GM18907 (cell line): ENCODE data around the gene RNASE8.

Source experiments
- ATAC-seq: cut with Tn5 transposase; IDR thresholded peaks from one replicate; pipeline ENCODE4 v1.9.1; 2021; ENCODE audit warnings: mild to moderate bottlenecking, moderate library complexity; ENCODE audit not compliant: unreplicated experiment

Gene RNASE8

GRCh38 chr14:21090194-21090939 is 32.7 kb downstream of the RNASE8 start:
- no peak for ATAC-seq

- no peak for ATAC-seq
Observed at GRCh38 chr14:21090940-21091663, 33.5 kb downstream of the RNASE8 start.

- ATAC-seq = no peak
Observed at GRCh38 chr14:21091821-21092272, 34.2 kb downstream of the RNASE8 start.

GRCh38 chr14:21092273-21093011 is 34.8 kb downstream of the RNASE8 start:
- peak; percentile 87 for ATAC-seq

GRCh38 chr14:21093018-21093417 is 35.4 kb downstream of the RNASE8 start:
- ATAC-seq = no peak

- ATAC-seq = no peak
Observed at GRCh38 chr14:21093769-21094681, 36.4 kb downstream of the RNASE8 start.

GRCh38 chr14:21095430-21096205 is 38.0 kb downstream of the RNASE8 start:
- no peak for ATAC-seq

GRCh38 chr14:21096438-21096837 is 38.8 kb downstream of the RNASE8 start:
- ATAC-seq = no peak

GRCh38 chr14:21096978-21097635 is 39.5 kb downstream of the RNASE8 start:
- no peak for ATAC-seq

GRCh38 chr14:21097636-21098075 is 40.0 kb downstream of the RNASE8 start:
- ATAC-seq = no peak

GRCh38 chr14:21098076-21098891 is 40.7 kb downstream of the RNASE8 start, which contains the start of gene ZNF219:
ZNF219 (minus strand) TSS chr14:21098655; CDS start chr14:21093591, 5,064 bp downstream.
- no peak for ATAC-seq

- ATAC-seq = no peak
Observed at GRCh38 chr14:21098892-21099595, 41.4 kb downstream of the RNASE8 start.

GRCh38 chr14:21099596-21099985 is 42.0 kb downstream of the RNASE8 start:
- ATAC-seq = no peak

GRCh38 chr14:21100931-21101330 is 43.3 kb downstream of the RNASE8 start, which contains the start of gene TMEM253:
TMEM253 (plus strand) TSS chr14:21101066; CDS start chr14:21101344, 278 bp downstream.
- ATAC-seq = no peak

GRCh38 chr14:21101802-21102413 is 44.3 kb downstream of the RNASE8 start:
- ATAC-seq = no peak

GRCh38 chr14:21102521-21103410 is 45.1 kb downstream of the RNASE8 start:
- no peak for ATAC-seq
